ENCODE data around the gene CCT6B. TPM values are rescaled to one million over a fixed set of nuclear protein-coding genes. Genes with fewer than 3 reads are reported as not detected.

Gene CCT6B
- total RNA-seq, 1 donor from 2014 or later = 2.6 TPM

DNA sequence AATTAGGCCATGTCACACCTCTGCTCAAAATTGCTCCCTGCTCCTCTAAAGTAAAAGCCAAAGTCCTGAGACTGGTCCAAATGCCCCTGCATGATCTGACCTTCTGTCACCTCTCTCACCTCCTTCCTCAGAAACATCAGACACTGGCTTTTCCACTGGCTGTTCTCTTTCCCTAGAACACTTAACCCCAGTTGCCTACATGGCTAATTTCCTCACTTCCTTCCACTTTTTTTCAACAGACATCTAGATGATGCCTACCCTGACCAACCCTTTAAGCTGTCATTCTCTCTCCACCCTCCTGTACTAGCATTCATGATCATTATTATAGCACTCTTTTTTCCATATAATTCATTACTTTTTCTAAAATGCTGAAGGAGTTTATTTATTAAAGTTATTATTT is 31.0 kb downstream of the CCT6B start:
- FAIRE-seq = no peak
- Histone ChIP-seq H2AFZ (ENCODE audit: low read depth, low read length) (no peak overlapping the region), H3K4me3 (ENCODE audit: insufficient read depth, low read depth, low read length) (no peak overlapping the region), H3K9me3 (ENCODE audit: insufficient read depth, low read depth, low read length) (no peaks in the 10 kb centered on the region), H3K27me3 (ENCODE audit: insufficient read depth, low read length) (no peaks in the 10 kb centered on the region), H3K4me1 (ENCODE audit: insufficient read depth, low read length) (no peaks in the 10 kb centered on the region), H4K20me1 (ENCODE audit: insufficient read depth, low read length) (no peaks in the 10 kb centered on the region), H3K4me2 (ENCODE audit: low read length) (no peak overlapping the region), H3K36me3 (ENCODE audit: insufficient read depth, low read length) (no peaks in the 10 kb centered on the region), H3K9ac (ENCODE audit: low read length) (no peak overlapping the region), H3K79me2 (ENCODE audit: insufficient read depth, low read length) (no peaks in the 10 kb centered on the region), H3K27ac (ENCODE audit: low read depth, low read length) (no peak overlapping the region)
- DNase-seq (ENCODE audit: low read depth) = no peak
- Mint-ChIP-seq H3K4me3 (ENCODE audit: unreplicated experiment) (no peak overlapping the region), H3K36me3 (ENCODE audit: low read depth, unreplicated experiment) (no peaks in the 10 kb centered on the region), H3K27me3 (ENCODE audit: low read depth, unreplicated experiment) (peaks cover 2% of the 10 kb centered on the region), H3K9me3 (ENCODE audit: unreplicated experiment) (no peaks in the 10 kb centered on the region), H3K4me1 (ENCODE audit: low read depth, unreplicated experiment) (no peaks in the 10 kb centered on the region), H3K27ac (ENCODE audit: unreplicated experiment) (no peak overlapping the region)
- TF ChIP-seq, protein P1, sequence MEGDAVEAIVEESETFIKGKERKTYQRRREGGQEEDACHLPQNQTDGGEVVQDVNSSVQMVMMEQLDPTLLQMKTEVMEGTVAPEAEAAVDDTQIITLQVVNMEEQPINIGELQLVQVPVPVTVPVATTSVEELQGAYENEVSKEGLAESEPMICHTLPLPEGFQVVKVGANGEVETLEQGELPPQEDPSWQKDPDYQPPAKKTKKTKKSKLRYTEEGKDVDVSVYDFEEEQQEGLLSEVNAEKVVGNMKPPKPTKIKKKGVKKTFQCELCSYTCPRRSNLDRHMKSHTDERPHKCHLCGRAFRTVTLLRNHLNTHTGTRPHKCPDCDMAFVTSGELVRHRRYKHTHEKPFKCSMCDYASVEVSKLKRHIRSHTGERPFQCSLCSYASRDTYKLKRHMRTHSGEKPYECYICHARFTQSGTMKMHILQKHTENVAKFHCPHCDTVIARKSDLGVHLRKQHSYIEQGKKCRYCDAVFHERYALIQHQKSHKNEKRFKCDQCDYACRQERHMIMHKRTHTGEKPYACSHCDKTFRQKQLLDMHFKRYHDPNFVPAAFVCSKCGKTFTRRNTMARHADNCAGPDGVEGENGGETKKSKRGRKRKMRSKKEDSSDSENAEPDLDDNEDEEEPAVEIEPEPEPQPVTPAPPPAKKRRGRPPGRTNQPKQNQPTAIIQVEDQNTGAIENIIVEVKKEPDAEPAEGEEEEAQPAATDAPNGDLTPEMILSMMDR (IDR thresholded peaks at IDR 0.05; ENCODE audit: insufficient read depth, low read depth, low read length) = no peak
- no peak for TF ChIP-seq EZH2 (IDR thresholded peaks at IDR 0.05; ENCODE audit: insufficient read depth, low read length)

DNA sequence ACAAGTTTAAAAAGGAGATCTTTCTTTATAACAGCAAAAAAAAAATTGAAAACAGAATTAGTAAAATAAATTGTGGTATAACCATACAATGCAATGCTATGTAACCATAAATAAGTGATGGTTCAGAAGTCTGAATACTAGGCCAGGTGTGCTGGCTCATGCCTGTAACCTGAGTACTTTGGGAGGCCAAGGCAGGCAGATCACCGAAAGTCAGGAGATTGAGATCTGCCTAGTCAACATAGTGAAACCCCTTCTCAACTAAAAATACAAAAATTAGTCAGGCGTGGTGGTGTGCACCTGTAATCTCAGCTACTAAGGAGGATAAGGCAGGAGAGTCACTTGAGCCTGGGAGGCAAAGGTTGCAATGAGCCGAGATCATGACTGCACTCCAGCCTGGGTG is 34.6 kb downstream of the CCT6B start:
- H3K4me1 Mint-ChIP-seq (ENCODE audit: low read depth, unreplicated experiment) = no peaks in the 10 kb centered on the region
- H3K9me3 Mint-ChIP-seq (ENCODE audit: unreplicated experiment) = no peaks in the 10 kb centered on the region
- H3K27me3 Mint-ChIP-seq (ENCODE audit: low read depth, unreplicated experiment) = no peaks in the 10 kb centered on the region
- no peak for TF ChIP-seq EZH2 (IDR thresholded peaks at IDR 0.05; ENCODE audit: insufficient read depth, low read length)
- TF ChIP-seq, protein P1 (IDR thresholded peaks at IDR 0.05; ENCODE audit: insufficient read depth, low read depth, low read length) = no peak
- no peak for FAIRE-seq
- DNase-seq (ENCODE audit: low read depth) = no peak
- no peaks in the 10 kb centered on the region for H3K36me3 Mint-ChIP-seq (ENCODE audit: low read depth, unreplicated experiment)
- Histone ChIP-seq H3K9ac (ENCODE audit: low read length) (no peak overlapping the region), H3K36me3 (ENCODE audit: insufficient read depth, low read length) (no peaks in the 10 kb centered on the region), H4K20me1 (ENCODE audit: insufficient read depth, low read length) (no peaks in the 10 kb centered on the region), H2AFZ (ENCODE audit: low read depth, low read length) (no peak overlapping the region), H3K79me2 (ENCODE audit: insufficient read depth, low read length) (no peaks in the 10 kb centered on the region), H3K9me3 (ENCODE audit: insufficient read depth, low read depth, low read length) (no peaks in the 10 kb centered on the region), H3K27me3 (ENCODE audit: insufficient read depth, low read length) (no peaks in the 10 kb centered on the region), H3K4me2 (ENCODE audit: low read length) (no peak overlapping the region), H3K4me1 (ENCODE audit: insufficient read depth, low read length) (no peaks in the 10 kb centered on the region), H3K4me3 (ENCODE audit: insufficient read depth, low read depth, low read length) (no peak overlapping the region), H3K27ac (ENCODE audit: low read depth, low read length) (no peak overlapping the region)
- H3K27ac Mint-ChIP-seq (ENCODE audit: unreplicated experiment) = no peak overlapping the region
- H3K4me3 Mint-ChIP-seq (ENCODE audit: unreplicated experiment) = no peak overlapping the region

DNA sequence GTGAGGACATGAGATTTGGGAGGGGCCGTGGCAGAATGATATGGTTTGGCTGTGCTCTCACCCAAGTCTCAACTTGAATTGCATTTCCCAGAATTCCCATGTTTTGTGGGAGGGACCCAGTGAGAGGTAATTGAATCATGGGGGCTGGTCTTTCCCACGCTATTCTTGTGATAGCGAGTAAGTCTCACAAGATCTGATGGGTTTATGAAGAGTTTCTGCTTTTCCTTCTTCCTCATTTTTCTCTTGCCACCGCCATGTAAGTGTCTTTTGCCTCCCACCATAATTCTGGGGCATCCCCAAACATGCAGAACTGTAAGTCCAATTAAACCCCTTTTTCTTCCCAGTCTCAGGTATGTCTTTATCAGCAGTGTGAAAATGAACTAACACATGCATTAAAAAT is 40.6 kb downstream of the CCT6B start:
- Histone ChIP-seq H3K79me2 (ENCODE audit: insufficient read depth, low read length) (no peaks in the 10 kb centered on the region), H3K27ac (ENCODE audit: low read depth, low read length) (no peak overlapping the region), H3K4me1 (ENCODE audit: insufficient read depth, low read length) (no peaks in the 10 kb centered on the region), H3K4me3 (ENCODE audit: insufficient read depth, low read depth, low read length) (no peak overlapping the region), H3K36me3 (ENCODE audit: insufficient read depth, low read length) (no peaks in the 10 kb centered on the region), H4K20me1 (ENCODE audit: insufficient read depth, low read length) (no peaks in the 10 kb centered on the region), H3K27me3 (ENCODE audit: insufficient read depth, low read length) (no peaks in the 10 kb centered on the region), H3K9me3 (ENCODE audit: insufficient read depth, low read depth, low read length) (no peaks in the 10 kb centered on the region), H2AFZ (ENCODE audit: low read depth, low read length) (no peak overlapping the region), H3K9ac (ENCODE audit: low read length) (no peak overlapping the region), H3K4me2 (ENCODE audit: low read length) (no peak overlapping the region)
- H3K4me3 Mint-ChIP-seq (ENCODE audit: unreplicated experiment) = no peak overlapping the region
- TF ChIP-seq EZH2 (IDR thresholded peaks at IDR 0.05; ENCODE audit: insufficient read depth, low read length) = no peak
- TF ChIP-seq, protein P1 (IDR thresholded peaks at IDR 0.05; ENCODE audit: insufficient read depth, low read depth, low read length) = no peak
- H3K9me3 Mint-ChIP-seq (ENCODE audit: unreplicated experiment) = no peaks in the 10 kb centered on the region
- no peaks in the 10 kb centered on the region for H3K27me3 Mint-ChIP-seq (ENCODE audit: low read depth, unreplicated experiment)
- no peak for FAIRE-seq
- H3K36me3 Mint-ChIP-seq (ENCODE audit: low read depth, unreplicated experiment) = no peaks in the 10 kb centered on the region
- DNase-seq (ENCODE audit: low read depth) = no peak
- H3K27ac Mint-ChIP-seq (ENCODE audit: unreplicated experiment) = no peak overlapping the region
- no peaks in the 10 kb centered on the region for H3K4me1 Mint-ChIP-seq (ENCODE audit: low read depth, unreplicated experiment)

All from astrocyte (in vitro differentiated cells and primary cell).